ENCODE measurements around the gene RALGPS2.
"Not testable (repeated sequence)": the region's sequence is repeated elsewhere in the genome, so short reads cannot be mapped to it uniquely, and the experiment has no call there.

The RALGPS2 gene

DNA sequence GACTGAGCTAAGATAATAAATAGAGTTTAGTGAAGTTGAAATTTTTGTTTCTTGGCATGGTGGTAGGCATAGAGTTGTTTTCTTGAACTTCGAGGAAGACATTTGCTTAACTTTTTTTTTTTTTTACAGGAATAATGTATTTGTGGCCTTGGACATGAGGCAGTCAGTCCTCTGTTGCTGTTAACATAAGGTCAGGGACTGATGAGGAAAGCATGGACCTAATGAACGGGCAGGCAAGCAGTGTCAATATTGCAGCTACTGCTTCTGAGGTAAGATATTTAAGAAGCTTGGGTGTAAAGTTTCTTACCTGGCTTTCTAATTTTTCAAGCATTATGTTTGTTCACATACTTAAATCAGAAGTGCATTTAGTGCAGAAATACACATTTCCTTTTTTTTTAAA lies 51.5 kb downstream of the RALGPS2 start:
- no peak for DNase-seq (ENCODE audit: extremely low read depth in 1 of 2, low read depth in 1 of 2)

GRCh38 chr1:178781533-178782330 lies 56.7 kb downstream of the RALGPS2 start:
- no peak for DNase-seq (ENCODE audit: extremely low read depth in 1 of 2, low read depth in 1 of 2)

GRCh38 chr1:178784131-178784536 lies 59.1 kb downstream of the RALGPS2 start:
- no peak for DNase-seq (ENCODE audit: extremely low read depth in 1 of 2, low read depth in 1 of 2)

DNA sequence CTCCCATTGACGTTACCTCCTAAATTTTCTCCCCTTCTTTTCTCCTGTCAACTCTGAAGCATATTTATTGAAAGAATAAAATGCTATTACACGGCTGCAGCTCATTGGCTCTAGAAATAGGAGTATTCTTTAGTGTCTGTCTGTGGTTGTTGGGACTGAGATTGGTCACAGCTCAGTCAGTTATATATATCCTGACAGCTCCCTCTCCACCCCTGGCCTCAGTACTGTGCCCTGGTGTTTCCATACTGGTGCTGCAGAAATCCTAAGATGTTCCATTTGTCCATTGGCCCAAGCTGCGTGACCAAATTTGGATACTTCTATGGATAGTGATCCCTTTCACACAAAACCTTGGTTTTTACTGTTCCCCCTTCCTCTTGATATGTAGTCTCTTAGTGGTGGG lies 67.3 kb downstream of the RALGPS2 start:
- DNase-seq (ENCODE audit: extremely low read depth in 1 of 2, low read depth in 1 of 2) = no peak

- DNase-seq (ENCODE audit: extremely low read depth in 1 of 2, low read depth in 1 of 2) = no peak
Measured at GRCh38 chr1:178796013-178796412, 71.0 kb downstream of the RALGPS2 start.

DNA sequence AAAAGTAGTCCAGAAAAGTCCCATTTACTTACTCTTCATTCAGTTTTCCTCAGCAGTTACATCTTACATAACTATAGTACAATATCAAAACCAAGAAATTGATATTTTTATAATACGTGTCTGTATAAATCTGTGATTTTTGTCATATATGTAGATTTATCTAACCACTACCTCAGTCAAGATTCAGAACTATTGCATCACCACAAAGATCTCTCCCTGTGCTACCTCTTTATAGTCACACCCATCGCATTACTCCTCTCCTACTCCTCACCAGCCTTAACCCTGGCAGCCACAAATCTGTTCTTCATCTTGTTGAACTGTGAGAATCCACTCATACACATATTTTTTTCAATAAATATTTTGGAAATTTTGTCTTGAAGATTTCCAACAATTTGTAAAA lies 72.5 kb downstream of the RALGPS2 start:
- no peak for DNase-seq (ENCODE audit: extremely low read depth in 1 of 2, low read depth in 1 of 2)

GRCh38 chr1:178798232-178798861 lies 73.3 kb downstream of the RALGPS2 start:
- no peak for DNase-seq (ENCODE audit: extremely low read depth in 1 of 2, low read depth in 1 of 2)

GRCh38 chr1:178802873-178803272 lies 77.8 kb downstream of the RALGPS2 start:
- DNase-seq (ENCODE audit: extremely low read depth in 1 of 2, low read depth in 1 of 2) = no peak

DNA sequence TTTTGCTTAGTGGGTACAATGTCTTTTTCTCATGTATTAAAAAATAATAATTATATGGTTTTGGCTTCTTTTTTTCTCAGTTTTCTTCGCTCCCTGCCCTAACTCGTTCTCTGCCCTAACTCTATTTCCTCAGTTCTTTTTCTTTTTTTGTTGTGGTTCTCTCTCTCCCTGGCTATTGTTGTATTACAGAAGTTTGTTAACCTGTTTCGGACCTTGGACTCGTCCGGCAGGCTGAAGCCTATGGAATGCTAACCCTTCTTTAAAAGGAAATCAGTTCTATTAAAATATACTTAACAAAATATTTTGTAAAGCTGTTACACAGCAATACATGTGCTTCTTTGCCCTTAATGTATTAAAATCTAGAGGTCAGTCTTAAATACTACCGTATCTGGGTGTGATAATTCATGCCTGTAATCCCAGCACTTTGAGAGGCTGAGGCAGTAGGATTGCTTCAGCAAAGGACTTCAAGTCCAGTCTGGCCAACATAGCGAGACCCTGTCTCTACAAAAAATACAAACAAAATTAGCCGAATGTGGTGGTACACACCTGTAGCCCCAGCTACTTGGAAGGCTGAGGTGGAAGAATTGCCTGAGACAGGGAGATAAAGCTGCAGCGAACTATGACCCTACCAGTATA lies 81.7 kb downstream of the RALGPS2 start:
- no peak for DNase-seq (ENCODE audit: extremely low read depth in 1 of 2, low read depth in 1 of 2)

- no peak for DNase-seq (ENCODE audit: extremely low read depth in 1 of 2, low read depth in 1 of 2)
Measured at GRCh38 chr1:178808529-178808928, 83.5 kb downstream of the RALGPS2 start.

DNA sequence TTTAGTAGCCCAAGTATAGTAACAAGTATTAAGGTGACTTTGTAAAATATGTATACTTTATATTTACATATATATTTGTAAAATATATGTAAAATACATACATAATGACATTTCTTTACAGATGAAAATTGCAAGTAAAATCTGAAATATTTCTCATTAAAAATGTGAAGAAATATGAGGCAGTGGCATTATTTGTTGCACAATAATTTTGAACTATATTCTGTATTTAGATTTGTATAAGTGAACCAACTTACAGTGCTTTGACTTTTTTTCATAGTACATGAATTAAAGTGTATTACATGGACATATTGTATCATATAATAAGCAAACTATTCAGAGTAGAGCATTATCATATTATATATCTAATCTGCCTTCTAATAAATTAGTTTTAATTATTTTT lies 85.5 kb downstream of the RALGPS2 start:
- no peak for DNase-seq (ENCODE audit: extremely low read depth in 1 of 2, low read depth in 1 of 2)

- no peak for DNase-seq (ENCODE audit: extremely low read depth in 1 of 2, low read depth in 1 of 2)
Measured at GRCh38 chr1:178818416-178818815, 93.4 kb downstream of the RALGPS2 start.

GRCh38 chr1:178819123-178819522 lies 94.1 kb downstream of the RALGPS2 start:
- DNase-seq (ENCODE audit: extremely low read depth in 1 of 2, low read depth in 1 of 2) = no peak

DNA sequence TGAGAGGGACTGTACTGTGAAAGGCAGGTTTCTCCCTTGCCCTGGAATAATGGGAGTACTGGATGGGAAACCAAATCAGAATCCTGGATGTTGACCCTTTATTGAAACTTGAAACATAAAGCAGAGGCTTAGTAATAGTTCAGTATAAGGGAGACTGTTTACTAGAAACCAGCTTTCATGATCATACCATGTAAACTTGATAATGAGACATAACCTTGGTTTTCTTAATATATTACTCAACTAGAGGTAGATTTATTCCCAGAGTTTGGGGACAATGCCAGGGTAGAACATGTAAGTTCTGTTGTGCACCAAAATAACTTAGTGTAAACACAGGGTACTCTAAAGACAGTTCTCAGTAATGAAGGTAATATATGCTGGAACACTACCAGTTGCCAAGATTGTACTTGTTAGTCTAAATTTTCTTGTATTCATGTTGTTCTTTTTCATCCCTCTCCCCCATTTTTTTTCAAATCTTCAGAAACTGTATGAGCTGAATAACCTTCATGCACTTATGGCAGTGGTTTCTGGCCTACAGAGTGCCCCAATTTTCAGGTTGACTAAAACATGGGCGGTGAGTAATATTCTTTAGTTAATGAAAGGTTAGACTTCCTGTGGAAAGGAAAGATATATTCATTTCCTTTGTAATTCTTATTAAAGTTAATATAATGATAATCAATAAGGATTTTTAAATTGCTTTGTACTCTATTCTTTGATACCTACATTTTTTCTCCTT lies 96.3 kb downstream of the RALGPS2 start:
- no peak for DNase-seq (ENCODE audit: extremely low read depth in 1 of 2, low read depth in 1 of 2)

GRCh38 chr1:178825167-178825566 lies 100.1 kb downstream of the RALGPS2 start:
- DNase-seq (ENCODE audit: extremely low read depth in 1 of 2, low read depth in 1 of 2) = no peak

- no peak for DNase-seq (ENCODE audit: extremely low read depth in 1 of 2, low read depth in 1 of 2)
Measured at GRCh38 chr1:178844436-178844835, 119.4 kb downstream of the RALGPS2 start.

DNA sequence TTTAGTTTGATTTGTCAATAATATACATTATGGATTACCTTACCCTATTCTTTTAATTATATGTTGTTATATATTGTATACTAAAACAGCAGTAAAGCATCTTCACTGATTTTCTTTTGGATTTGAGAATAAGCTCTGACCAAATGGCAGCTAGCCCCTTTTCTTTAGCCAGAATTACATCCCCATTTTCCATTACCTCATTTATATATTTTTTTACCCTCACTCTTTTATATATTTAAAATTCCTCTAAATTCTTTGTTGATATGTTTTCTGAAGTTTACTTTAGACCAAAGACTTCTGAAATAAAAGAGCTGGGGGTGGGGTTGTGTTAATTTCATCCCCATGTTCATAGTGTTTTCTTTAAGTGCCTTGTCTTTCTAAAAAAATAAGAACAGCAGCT lies 121.3 kb downstream of the RALGPS2 start:
- DNase-seq (ENCODE audit: extremely low read depth in 1 of 2, low read depth in 1 of 2) = no peak

DNA sequence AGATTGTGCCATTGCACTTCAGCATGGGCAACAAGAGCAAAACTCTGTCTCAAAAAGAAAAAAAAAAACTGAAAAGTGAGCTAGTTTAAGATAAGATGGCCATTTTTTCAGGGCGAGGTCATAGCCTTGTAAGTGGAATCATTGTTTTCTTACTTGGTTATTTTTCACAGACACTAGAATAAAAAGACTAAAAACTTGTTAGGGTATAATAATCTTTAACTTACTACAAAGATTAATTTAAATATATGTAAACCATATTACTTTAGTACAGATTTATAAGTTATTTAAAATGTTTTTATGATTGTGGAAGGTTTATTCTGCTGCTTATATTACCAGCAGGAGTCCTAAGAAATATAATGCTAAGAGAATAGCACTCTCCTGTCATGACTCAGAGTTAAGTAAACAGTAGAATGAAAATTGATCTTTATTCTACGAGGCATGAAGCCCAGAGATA lies 122.4 kb downstream of the RALGPS2 start:
- DNase-seq (ENCODE audit: extremely low read depth in 1 of 2, low read depth in 1 of 2) = no peak

- DNase-seq (ENCODE audit: extremely low read depth in 1 of 2, low read depth in 1 of 2) = not testable (repeated sequence)
Measured at GRCh38 chr1:178847919-178848318, 122.9 kb downstream of the RALGPS2 start.

DNA sequence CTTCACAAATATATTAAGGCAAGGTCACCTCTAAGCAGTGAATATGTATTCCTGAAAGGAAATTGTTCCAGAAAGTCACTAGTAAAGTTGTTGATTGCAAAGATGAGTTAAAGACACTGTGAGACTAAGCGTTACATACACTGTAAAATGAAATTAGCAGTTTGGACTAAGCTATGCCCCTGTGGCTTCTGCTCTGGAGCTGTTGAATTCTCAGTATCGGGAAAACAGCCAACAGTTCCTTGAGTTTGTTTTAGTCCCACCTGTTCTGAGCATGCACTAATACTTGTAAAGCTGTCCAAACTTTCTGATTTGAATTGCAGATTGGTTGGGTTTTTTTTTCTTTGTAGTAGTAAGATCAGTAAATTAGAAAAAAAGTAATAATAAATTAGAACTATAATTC lies 124.9 kb downstream of the RALGPS2 start:
- DNase-seq (ENCODE audit: extremely low read depth in 1 of 2, low read depth in 1 of 2) = no peak

- DNase-seq (ENCODE audit: extremely low read depth in 1 of 2, low read depth in 1 of 2) = no peak
Measured at GRCh38 chr1:178857126-178857525, 132.1 kb downstream of the RALGPS2 start.

All from activated CD8-positive, alpha-beta memory T cell treated with anti-CD3 and anti-CD28 coated beads for 1 hour (primary cell).